HCT116 (cell line): Measurements from ENCODE around the gene BMF. TPM values are rescaled to one million over a fixed set of nuclear protein-coding genes. Genes with fewer than 3 reads are reported as not detected.

Experiments
- ATAC-seq: fragments of 200-7000 bp; cut with Tn5 transposase; 2 replicates; pipeline ENCODE4 v1.9.1; 2020; ENCODE audit warnings: mild to moderate bottlenecking, moderate library complexity
- BruUV-seq: library from RNA; stranded (reverse); fragments of 400-500 nt; replicated peaks from 2 replicates; lab custom pipeline; 2021; lab: Mats Ljungman, UMichigan
- CTCF ChIA-PET: fragments of 300-600 bp; sonication (Branson Sonifier 250); formaldehyde crosslinking; loops from one replicate; lab custom pipeline; 2021; ENCODE audit warnings: antibody characterized with exemption; lab: Charles Lee
- POLR2A ChIA-PET: fragments of 300-600, 350-600 bp; sonication (Branson Sonifier 250); formaldehyde crosslinking; loops from one replicate; lab custom pipeline; 2021; ENCODE audit warnings: antibody characterized with exemption; lab: Charles Lee
- RAD21 ChIA-PET, 2 experiments: fragments of 300-600 bp; sonication (Branson Sonifier 250); formaldehyde crosslinking; loops; one replicate each; lab custom pipeline; 2023; ENCODE audit warnings: low total read pairs in 2 of 2; ENCODE audit not compliant: uncharacterized antibody in 2 of 2, unreplicated experiment in 2 of 2, low non-redundant PET in 1 of 2; lab: Charles Lee
- DNase-seq: peaks from one replicate; pipeline ENCODE4 v3.0.0-alpha.2; 2010; ENCODE audit warnings: low read depth, low spot score
- H2AFZ ChIP-seq: fragments of 200-600 bp; shearing (Covaris generic), sonication (generic); 2 replicates; pipeline ENCODE4 v1.6.1; 2017; ENCODE audit warnings: low read depth, mixed run types, mixed read lengths, antibody characterized with exemption, low read length; ENCODE audit not compliant: poor library complexity, severe bottlenecking
- H3K27ac ChIP-seq: 2 replicates; pipeline ENCODE4 v1.5.1; 2012; ENCODE audit warnings: low read depth, low read length
- H3K27me3 ChIP-seq: fragments of 200-600 bp; sonication (generic); 2 replicates; pipeline ENCODE4 v1.6.1; 2016; ENCODE audit warnings: mixed run types, low read length, mixed read lengths; ENCODE audit not compliant: insufficient read depth
- H3K36me3 ChIP-seq, 2 experiments: fragments of 200-500 bp in 1 of 2; fragments of 200-600 bp in 1 of 2; sonication (Bioruptor generic) in 1 of 2; sonication (generic) in 1 of 2; 2 replicates each; pipeline versions ENCODE4 v1.5.1 to v1.6.1; 2014 to 2016; ENCODE audit warnings: low read length in 2 of 2, inconsistent platforms in 1 of 2, mixed read lengths in 1 of 2, mixed run types in 1 of 2; ENCODE audit not compliant: insufficient read depth in 2 of 2, control insufficient read depth in 1 of 2
- H3K4me1 ChIP-seq, 2 experiments: fragments of 200-600 bp in 1 of 2; sonication (generic) in 1 of 2; 2 replicates each; pipeline versions ENCODE4 v1.5.1 to v1.6.1; 2012 to 2017; ENCODE audit warnings: low read length in 2 of 2, inconsistent platforms in 1 of 2, mild to moderate bottlenecking in 1 of 2, mixed read lengths in 1 of 2, mixed run types in 1 of 2, moderate library complexity in 1 of 2; ENCODE audit not compliant: insufficient read depth in 2 of 2, control insufficient read depth in 1 of 2
- H3K4me2 ChIP-seq: fragments of 200-600 bp; sonication (generic); 2 replicates; pipeline ENCODE4 v1.6.1; 2017; ENCODE audit warnings: mixed run types, low read length, mixed read lengths
- H3K4me3 ChIP-seq, 2 experiments: fragments of 200-600 bp in 1 of 2; sonication (generic) in 1 of 2; replicated peaks in 1 of 2; 2 replicates each; pipeline ENCODE4 v1.5.1; 2011 to 2016; ENCODE audit warnings: low read length in 2 of 2, control low read depth in 1 of 2, low read depth in 1 of 2, mild to moderate bottlenecking in 1 of 2, mixed read lengths in 1 of 2, mixed run types in 1 of 2
- H3K79me2 ChIP-seq: fragments of 200-600 bp; sonication (generic); 2 replicates; pipeline ENCODE4 v1.6.1; 2017; ENCODE audit warnings: mild to moderate bottlenecking, mixed run types, low read length, moderate library complexity, mixed read lengths; ENCODE audit not compliant: insufficient read depth
- H3K9ac ChIP-seq: fragments of 200-600 bp; sonication (generic); 2 replicates; pipeline ENCODE4 v1.6.1; 2016; ENCODE audit warnings: low read length, mixed read lengths
- H3K9me2 ChIP-seq: fragments of 200-600 bp; sonication (generic), shearing (Covaris generic); 2 replicates; pipeline ENCODE4 v1.6.1; 2017; ENCODE audit warnings: mixed run types, mild to moderate bottlenecking, moderate library complexity; ENCODE audit not compliant: insufficient read depth
- H3K9me3 ChIP-seq, 2 experiments: fragments of 200-500 bp in 1 of 2; fragments of 200-600 bp in 1 of 2; sonication (Bioruptor generic) in 1 of 2; sonication (generic) in 1 of 2; 2 replicates each; pipeline ENCODE4 v1.6.1; 2014 to 2017; ENCODE audit warnings: low read length in 2 of 2, mixed read lengths in 2 of 2, inconsistent platforms in 1 of 2, low read depth in 1 of 2, mild to moderate bottlenecking in 1 of 2, mixed run types in 1 of 2, moderate library complexity in 1 of 2; ENCODE audit not compliant: control insufficient read depth in 1 of 2, insufficient read depth in 1 of 2
- H4K20me1 ChIP-seq: fragments of 200-600 bp; sonication (generic), shearing (Covaris generic); 2 replicates; pipeline ENCODE4 v1.6.1; 2017; ENCODE audit warnings: mixed run types, mild to moderate bottlenecking, moderate library complexity; ENCODE audit not compliant: insufficient read depth
- ATF3 ChIP-seq: IDR thresholded peaks from 2 replicates; pipeline ENCODE4 v1.6.1; 2012
- CBX3 ChIP-seq: IDR thresholded peaks from 2 replicates; pipeline ENCODE4 v1.6.1; 2012; ENCODE audit warnings: low read depth
- CEBPB ChIP-seq: IDR thresholded peaks from 2 replicates; pipeline ENCODE4 v1.6.1; 2012; ENCODE audit warnings: low read depth
- EGR1 ChIP-seq: IDR thresholded peaks from 2 replicates; pipeline ENCODE4 v1.6.1; 2012; ENCODE audit warnings: low read depth
- ELF1 ChIP-seq: IDR thresholded peaks from 2 replicates; pipeline ENCODE4 v1.6.1; 2012; ENCODE audit warnings: low read depth, borderline replicate concordance
- EZH2 ChIP-seq: fragments of 200-600 bp; sonication (generic); IDR thresholded peaks from 2 replicates; pipeline ENCODE4 v1.6.1; 2017; ENCODE audit warnings: antibody characterized with exemption, mixed run types
- EZH2phosphoT487 ChIP-seq: fragments of 200-600 bp; IDR thresholded peaks from 2 replicates; pipeline ENCODE4 v1.6.1; 2018; ENCODE audit warnings: antibody characterized with exemption, borderline replicate concordance
- FOSL1 ChIP-seq: IDR thresholded peaks from 2 replicates; pipeline ENCODE4 v1.6.1; 2012; ENCODE audit warnings: low read depth
- MAX ChIP-seq: IDR thresholded peaks from 2 replicates; pipeline ENCODE4 v1.6.1; 2012
- POLR2AphosphoS5 ChIP-seq: IDR thresholded peaks from 2 replicates; pipeline ENCODE4 v1.6.1; 2011; ENCODE audit warnings: mild to moderate bottlenecking, low read depth, low read length, moderate library complexity
- REST ChIP-seq: IDR thresholded peaks from 2 replicates; pipeline ENCODE4 v1.6.1; 2012; ENCODE audit warnings: low read depth
- SIN3A ChIP-seq: IDR thresholded peaks from 2 replicates; pipeline ENCODE4 v1.6.1; 2012; ENCODE audit warnings: low read depth
- SP1 ChIP-seq: IDR thresholded peaks from 2 replicates; pipeline ENCODE4 v1.6.1; 2012; ENCODE audit warnings: low read depth
- SRF ChIP-seq: IDR thresholded peaks from 2 replicates; pipeline ENCODE4 v1.6.1; 2012; ENCODE audit warnings: low read depth
- TCF7L2 ChIP-seq: IDR thresholded peaks from 2 replicates; pipeline ENCODE4 v1.7.0; 2011; ENCODE audit warnings: borderline replicate concordance, inconsistent platforms; ENCODE audit not compliant: insufficient read depth, insufficient read length; ENCODE audit errors: extremely low read depth
- YY1 ChIP-seq: IDR thresholded peaks from 2 replicates; pipeline ENCODE4 v1.6.1; 2011; ENCODE audit warnings: low read length, low read depth, moderate library complexity, mild to moderate bottlenecking; ENCODE audit not compliant: insufficient replicate concordance; ENCODE audit errors: extremely low read depth
- ZBTB33 ChIP-seq: IDR thresholded peaks from 2 replicates; pipeline ENCODE4 v1.6.1; 2011; ENCODE audit warnings: mild to moderate bottlenecking, low read length, moderate library complexity; ENCODE audit not compliant: insufficient replicate concordance; ENCODE audit errors: extremely low read depth
- ZFX ChIP-seq: fragments of 450-650 bp; IDR thresholded peaks from 2 replicates; pipeline ENCODE4 v1.6.1; 2017
- ZNF274 ChIP-seq: fragments of 200-500 bp; sonication (Bioruptor generic); IDR thresholded peaks from 2 replicates; pipeline ENCODE4 v1.6.1; 2014; ENCODE audit warnings: mild to moderate bottlenecking, low read depth, low read length, inconsistent platforms
- intact Hi-C: fragments of 100-400 bp; cut with micrococcal nuclease; formaldehyde crosslinking; loops from 2 replicates; pipeline ENCODE4 v1.10.0; 2022
- total RNA-seq: library from RNA; stranded (reverse); gene quantifications from one replicate; pipeline ENCODE4 v1.2.1, GENCODE V29; 2021; ENCODE audit not compliant: unreplicated experiment

BMF gene
- total RNA-seq, 1 experiment from 2014 or later, result 1.0 TPM

- H2AFZ ChIP-seq, result no peak overlapping the region
- RAD21 ChIA-PET, result no interaction called here
- no peaks in the 10 kb centered on the region for H4K20me1 ChIP-seq
- no peaks in the 10 kb centered on the region for H3K4me1 ChIP-seq
- POLR2A ChIA-PET, result no interaction called here
- no peak overlapping the region for H3K4me2 ChIP-seq
- H3K79me2 ChIP-seq, result no peaks in the 10 kb centered on the region
- no peak overlapping the region for H3K9ac ChIP-seq
- no peak overlapping the region for H3K4me3 ChIP-seq
- no peaks in the 10 kb centered on the region for H3K9me2 ChIP-seq
- DNase-seq, result no peak
- H3K27ac ChIP-seq, result no peak overlapping the region
- BruUV-seq, result no TSS peak
- intact Hi-C loops, result no loop called here
- ATAC-seq, result no peak
- CTCF ChIA-PET, result interaction anchor here (1.0 kb wide), 1 partner anchor 136 kb away, joined by 4 read pairs; no protein-coding TSS in a partner anchor
- no peaks in the 10 kb centered on the region for H3K36me3 ChIP-seq
- H3K27me3 ChIP-seq, result no peaks in the 10 kb centered on the region
- H3K9me3 ChIP-seq, result no peaks in the 10 kb centered on the region
- TF ChIP-seq SIN3A (no peak), ATF3 (no peak), POLR2AphosphoS5 (no peak), YY1 (no peak), ZBTB33 (no peak), REST (no peak), TCF7L2 (no peak), SRF (no peak), EGR1 (no peak), CBX3 (no peak), MAX (no peak), EZH2 (no peak), FOSL1 (no peak), SP1 (no peak), ZNF274 (no peak), ELF1 (no peak), CEBPB (no peak), EZH2phosphoT487 (no peak), ZFX (no peak)
Measured at GRCh38 chr15:40136470-40137302, 28.0 kb upstream of the BMF start.
